Inflammatory macrophage (primary cell): ENCODE results near the gene NFIC.
"Not testable (repeated sequence)": the region's sequence is repeated elsewhere in the genome, so short reads cannot be mapped to it uniquely, and the experiment has no call there.

Experiments used
- DNase-seq, 2 donors: peaks; one replicate each; pipeline ENCODE4 v3.0.0-alpha.2; 2020 to 2022

Gene NFIC

DNA sequence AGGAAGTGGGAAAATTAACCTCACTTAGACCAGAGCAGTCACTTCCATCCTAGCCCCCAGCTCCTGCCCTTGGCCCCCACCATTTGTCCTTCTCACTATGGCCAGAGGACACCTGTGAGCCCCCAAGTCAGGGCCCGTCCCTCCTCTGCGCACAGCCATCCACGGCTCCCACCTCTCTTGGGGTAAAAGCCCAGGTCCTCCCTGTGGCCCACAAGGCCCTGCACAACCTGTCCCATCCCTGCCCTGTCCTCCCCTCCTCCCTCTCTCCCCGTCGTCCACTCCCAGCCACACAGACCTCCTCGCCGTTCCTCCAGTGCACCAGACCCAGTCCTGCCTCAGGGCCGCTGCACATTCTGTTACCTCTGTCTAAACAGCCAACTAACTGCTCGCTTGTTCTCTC, 60.0 kb downstream of the NFIC start:
- no peak for DNase-seq

DNA sequence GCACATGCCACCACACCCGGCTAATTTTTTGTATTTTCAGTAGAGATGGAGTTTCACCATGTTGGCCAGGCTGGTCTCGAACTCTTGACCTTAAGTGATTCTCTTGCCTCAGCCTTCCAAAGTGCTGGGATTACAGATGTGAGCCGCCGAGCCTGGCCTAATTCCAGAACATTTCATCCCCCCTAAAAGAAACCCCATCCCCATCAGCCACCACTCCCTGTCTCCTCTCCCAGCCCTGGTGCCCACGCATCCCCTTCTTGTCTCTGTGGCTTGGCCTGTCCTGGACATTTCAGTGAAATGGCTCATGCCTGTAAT, 63.9 kb downstream of the NFIC start:
- DNase-seq: peak in 1 of 2 donors; percentile 29

GRCh38 chr19:3431760-3432397, 65.5 kb downstream of the NFIC start:
- no peak for DNase-seq

DNA sequence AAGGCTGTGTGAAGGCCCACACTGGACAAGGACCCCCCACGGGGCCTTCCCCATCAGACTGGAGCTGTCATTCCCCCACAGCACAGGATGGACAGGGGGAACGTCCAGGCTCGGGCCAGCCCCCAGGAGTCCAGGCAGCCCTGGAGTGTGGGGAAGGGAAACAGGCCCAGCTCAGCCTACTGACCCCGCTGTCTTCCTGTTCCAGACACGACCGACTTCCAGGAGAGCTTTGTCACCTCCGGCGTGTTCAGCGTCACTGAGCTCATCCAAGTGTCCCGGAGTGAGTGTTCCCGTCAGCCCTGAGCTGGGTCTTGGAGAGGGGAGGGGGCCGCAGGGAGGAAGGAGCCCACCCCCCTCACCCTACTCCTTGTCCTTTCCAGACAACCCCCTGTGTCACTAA, 66.9 kb downstream of the NFIC start:
- no peak for DNase-seq

GRCh38 chr19:3433805-3434540, 67.6 kb downstream of the NFIC start:
- DNase-seq: no peak

DNA sequence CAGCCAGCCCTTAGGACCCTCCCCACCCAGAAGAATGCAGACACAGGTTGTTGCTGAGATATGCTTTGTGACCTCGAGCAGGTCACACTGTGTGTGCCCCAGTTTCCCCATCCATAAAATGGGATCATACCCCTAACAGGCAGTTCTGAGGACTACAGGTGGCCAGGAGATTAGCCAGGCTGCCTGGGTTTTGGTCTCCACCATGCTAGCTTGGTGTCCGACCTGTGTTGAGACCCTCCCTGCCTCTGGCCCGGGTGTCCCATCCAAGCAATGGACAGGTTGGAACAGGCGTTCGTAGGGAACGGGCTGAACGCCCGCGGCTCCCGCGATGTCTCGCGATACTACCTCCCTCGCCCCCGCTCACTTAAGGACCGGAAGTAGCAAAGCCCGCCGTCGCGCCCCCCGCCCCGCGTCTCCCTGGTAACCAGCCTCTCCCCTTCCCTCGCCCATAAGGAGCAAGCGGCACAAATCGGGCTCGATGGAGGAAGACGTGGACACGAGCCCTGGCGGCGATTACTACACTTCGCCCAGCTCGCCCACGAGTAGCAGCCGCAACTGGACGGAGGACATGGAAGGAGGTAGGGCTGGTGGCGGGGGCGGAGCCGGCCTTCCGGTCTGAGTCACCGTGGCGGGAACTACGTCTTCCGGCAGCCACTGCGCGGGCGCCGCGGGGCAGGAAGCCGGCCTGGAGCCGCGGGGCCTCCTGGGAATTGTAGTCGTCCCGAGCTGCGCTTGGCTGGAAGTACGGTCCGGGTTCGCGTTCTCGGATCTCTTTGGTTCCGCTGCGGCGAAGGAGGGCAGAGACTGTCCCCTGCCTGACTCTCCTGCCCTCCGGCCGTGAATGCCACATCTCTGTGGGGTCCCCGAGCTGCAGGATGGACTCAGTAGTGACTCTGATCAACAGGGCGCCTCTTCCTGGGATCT, 68.5 kb downstream of the NFIC start:
- peak; percentile 99 for DNase-seq

- peak; percentile 71 to 75 for DNase-seq
These were observed 73.7 kb downstream of the NFIC start for GRCh38 chr19:3440082-3440481.

- no peak for DNase-seq
These were observed 75.0 kb downstream of the NFIC start for GRCh38 chr19:3441089-3441985.

DNA sequence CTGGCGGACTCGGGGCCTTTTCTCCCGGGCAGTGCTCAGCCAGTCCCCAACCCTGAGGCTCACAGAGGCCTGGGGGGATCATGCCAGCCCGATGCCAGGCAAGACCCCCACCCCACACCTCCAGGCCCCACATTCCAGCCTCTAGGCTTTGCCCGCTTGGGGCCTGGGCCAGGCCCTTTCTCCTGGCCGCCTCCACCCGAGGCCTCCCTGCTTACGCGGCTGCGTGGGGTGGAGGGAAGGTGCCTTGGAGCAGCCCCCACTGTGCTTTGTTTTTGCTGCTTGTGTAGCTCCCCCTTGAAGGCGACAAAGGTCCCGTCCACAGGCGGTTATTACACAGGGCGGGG, 75.6 kb downstream of the NFIC start:
- DNase-seq: no peak

DNA sequence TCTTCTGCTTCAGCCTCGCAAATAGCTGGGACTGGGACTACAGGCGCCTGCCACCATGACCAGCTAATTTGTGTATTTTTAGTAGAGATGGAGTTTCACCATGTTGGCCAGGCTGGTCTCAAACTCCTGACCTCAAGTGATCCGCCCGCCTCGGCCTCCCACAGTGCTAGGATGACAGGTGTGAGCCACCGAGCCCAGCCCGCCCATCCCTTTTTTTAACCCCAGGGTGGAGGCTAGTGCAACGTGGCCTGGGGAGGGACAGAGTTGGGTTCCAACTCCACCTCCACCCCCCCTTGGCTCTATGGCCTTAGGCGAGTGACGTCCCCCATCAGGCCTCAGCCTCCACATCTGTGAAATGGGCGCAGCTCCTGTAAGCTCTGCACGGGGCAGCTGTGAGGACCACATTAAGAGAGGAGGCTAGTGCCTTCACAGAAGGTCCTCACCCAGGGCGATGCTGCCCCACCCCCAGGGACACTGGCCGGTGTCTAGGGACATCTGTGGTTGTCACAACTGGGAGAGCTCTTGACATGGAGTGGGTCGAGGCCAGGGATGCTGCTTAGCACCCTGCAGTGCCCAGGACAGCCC, 76.2 kb downstream of the NFIC start:
- no peak for DNase-seq

DNA sequence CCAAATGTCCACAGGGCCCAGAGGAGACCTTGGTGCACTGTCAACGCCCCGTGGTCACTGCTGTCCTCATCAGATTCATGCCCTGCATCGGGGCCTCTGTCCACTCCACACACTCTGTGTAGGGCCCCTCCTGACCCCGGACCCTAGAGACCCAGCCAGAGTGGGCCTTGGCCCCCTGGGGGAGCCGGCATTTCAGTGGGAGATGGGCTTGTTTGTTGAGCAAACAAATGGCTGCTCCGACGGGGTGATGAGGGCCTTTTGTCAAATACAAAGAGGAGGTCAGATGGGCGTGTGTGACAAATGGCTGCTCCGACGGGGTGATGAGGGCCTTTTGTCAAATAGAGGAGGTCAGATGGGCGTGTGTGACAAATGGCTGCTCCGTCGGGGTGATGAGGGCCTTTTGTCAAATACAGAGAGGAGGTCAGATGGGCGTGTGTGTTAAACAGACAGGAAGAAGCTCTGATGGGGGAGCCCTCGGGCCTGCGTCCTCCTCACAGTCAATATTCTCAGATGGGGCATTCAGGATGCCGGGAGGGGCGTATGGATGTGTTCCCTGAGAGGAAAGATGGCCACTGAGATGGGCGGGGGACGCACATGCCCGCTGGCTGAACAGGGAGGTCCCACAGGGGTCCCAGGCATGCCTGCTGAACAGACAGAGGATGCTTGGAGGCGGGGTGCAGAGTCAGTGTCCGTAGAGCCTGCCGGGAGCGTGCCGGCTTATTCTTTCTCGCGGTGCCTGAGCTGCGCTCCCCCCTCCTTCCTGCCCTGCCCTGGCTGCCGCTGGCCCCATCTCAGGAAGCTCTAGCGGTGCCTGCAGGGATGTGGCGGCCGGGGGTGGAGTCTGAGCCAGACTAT, 77.7 kb downstream of the NFIC start:
- no peak for DNase-seq

DNA sequence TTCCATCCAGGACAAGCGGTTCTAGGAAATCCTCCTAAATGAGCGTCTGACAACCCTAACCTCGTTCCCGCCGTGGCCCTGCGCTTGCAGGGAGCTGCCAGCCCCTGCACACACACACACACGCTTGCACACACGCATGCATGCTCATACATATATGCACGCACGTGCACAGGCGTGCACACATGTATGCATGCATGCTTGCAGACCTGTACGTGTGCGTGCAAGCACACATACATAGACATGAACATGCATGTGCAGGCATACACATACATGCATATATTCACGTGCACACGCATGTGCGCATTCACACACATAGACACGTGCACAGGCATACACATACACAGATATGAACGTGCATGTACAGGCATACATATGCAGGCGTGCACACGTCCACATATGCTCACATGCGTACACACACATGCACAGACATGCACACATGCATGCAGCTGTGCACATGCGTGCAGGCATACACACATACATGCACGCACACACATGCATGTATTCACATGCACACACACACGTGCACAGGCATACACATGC, 78.4 kb downstream of the NFIC start:
- DNase-seq: no peak

GRCh38 chr19:3446657-3447056, 80.3 kb downstream of the NFIC start:
- DNase-seq: not testable (repeated sequence)

GRCh38 chr19:3448616-3449334, 82.4 kb downstream of the NFIC start:
- DNase-seq: no peak

DNA sequence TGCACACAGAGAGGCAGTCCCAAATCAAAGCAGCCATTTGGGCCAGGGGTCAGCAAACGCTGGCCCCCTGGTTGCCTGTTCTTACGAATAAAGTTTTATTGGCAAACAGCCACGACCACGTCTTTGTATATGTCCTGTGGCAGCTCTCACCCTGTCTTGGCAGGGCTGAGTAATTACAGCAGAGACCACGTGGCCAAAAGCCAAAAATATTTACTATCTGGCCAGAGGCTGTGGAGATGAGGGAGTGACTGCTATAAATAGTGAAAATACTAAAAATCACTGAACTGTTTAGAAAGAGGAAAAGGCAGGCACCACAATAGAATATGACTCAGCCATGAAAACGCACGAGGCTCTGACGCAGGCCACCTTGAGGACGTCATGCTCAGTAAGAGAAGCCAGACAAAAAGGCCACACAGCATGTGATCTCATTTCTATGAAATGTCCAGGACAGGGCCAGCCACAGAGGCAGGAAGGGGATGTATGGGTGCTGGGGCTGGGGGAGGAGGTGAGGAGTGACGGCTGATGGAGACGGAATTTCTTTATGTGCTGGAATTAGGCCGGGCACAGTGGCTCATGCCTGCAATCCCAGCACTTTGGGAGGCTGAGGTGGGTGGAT, 84.5 kb downstream of the NFIC start:
- DNase-seq: peak; percentile 96 to 99

GRCh38 chr19:3451451-3451866, 85.1 kb downstream of the NFIC start:
- DNase-seq: no peak

DNA sequence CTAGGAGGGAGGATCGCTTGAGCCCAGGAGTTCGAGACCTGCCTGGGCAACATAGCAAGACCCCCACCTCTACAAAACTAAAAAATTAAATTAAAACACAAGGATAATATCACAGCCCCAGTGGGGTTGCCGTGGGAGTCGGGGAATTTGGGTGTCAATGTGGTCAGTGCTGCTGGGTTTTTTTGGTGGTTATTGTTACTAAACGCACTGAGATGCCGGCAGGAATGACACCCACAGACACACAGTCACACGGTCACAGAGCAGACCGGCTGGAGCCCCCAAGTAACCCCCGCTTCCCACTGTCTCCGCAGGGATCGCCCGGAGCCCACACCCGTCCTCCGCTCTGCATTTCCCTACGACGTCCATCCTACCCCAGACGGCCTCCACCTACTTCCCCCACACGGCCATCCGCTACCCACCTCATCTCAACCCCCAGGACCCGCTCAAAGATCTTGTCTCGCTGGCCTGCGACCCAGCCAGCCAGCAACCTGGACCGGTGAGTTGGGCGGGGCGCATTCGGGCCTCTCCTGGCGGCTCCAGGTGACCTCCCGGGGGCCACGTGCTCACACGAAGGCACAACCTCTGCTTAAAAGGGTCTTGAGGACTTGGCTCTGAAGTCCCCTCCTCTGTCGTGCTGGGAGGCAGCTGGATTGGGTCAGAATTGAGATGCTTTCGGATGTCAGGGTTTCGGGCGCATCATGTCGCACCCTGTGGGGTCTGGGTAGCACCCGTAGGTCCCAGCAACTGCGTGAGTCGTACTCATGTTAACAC, 86.0 kb downstream of the NFIC start:
- peak in 1 of 2 donors; percentile 58 for DNase-seq

GRCh38 chr19:3452942-3453214, 86.5 kb downstream of the NFIC start:
- not testable (repeated sequence) for DNase-seq

DNA sequence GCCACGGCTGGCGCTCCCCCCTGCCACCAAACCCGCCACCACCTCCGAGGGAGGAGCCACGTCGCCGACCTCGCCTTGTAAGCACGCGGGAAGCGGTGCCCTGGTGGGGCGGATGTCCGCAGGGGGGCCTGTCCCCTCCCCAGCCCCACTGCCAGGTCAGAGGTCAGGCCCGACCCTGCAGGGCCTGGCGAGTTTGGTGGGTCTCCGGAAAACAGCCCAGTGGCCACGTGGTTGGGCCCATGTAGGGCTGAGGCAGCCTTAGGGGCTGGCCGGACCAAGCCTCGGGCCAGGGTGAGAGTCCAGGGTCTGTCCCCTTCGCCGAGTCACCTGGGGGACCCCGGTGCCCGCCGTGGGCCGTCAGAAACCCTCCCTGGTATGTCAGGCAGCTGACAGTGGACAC, 87.5 kb downstream of the NFIC start:
- no peak for DNase-seq
